Type B pancreatic cell (in vitro differentiated cells): ENCODE results near the gene DLG1. TPM values are rescaled to one million over a fixed set of nuclear protein-coding genes. Genes with fewer than 3 reads are reported as not detected.
"Not testable (repeated sequence)": the region's sequence is repeated elsewhere in the genome, so short reads cannot be mapped to it uniquely, and the experiment has no call there.

ENCODE experiments used
- DNase-seq: peaks from one replicate; pipeline ENCODE4 v3.0.0; 2021; ENCODE audit warnings: mixed read lengths; ENCODE audit not compliant: unreplicated experiment; ENCODE audit errors: extremely low spot score
- H3K27ac Mint-ChIP-seq: 2 replicates; pipeline ENCODE4 v1.8.0; 2021; ENCODE audit warnings: mild to moderate bottlenecking, mixed read lengths
- H3K27me3 Mint-ChIP-seq: 2 replicates; pipeline ENCODE4 v1.8.0; 2021; ENCODE audit warnings: mixed read lengths
- H3K36me3 Mint-ChIP-seq: 2 replicates; pipeline ENCODE4 v1.8.0; 2021; ENCODE audit warnings: mixed read lengths
- H3K4me1 Mint-ChIP-seq: one replicate; pipeline ENCODE4 v1.8.0; 2021; ENCODE audit warnings: mixed read lengths; ENCODE audit not compliant: unreplicated experiment
- H3K4me3 Mint-ChIP-seq: 2 replicates; pipeline ENCODE4 v1.8.0; 2021; ENCODE audit warnings: mild to moderate bottlenecking, mixed read lengths
- H3K9me3 Mint-ChIP-seq: 2 replicates; pipeline ENCODE4 v1.8.0; 2021; ENCODE audit warnings: mixed read lengths
- total RNA-seq: library from RNA; stranded (reverse); gene quantifications from 2 replicates; pipeline ENCODE4 v1.2.1, GENCODE V29; 2021; ENCODE audit warnings: low replicate concordance
- TF ChIP-seq, protein P1 (sequence below): fragments of 200-600 bp; sonication (generic); conservative IDR thresholded peaks from 2 replicates; pipeline ENCODE4 v1.5.0; 2021; ENCODE audit warnings: antibody characterized with exemption, mild to moderate bottlenecking

The DLG1 gene
- total RNA-seq, 1 donor from 2014 or later: 95.9 TPM

GRCh38 chr3:197276808-197277207 lies 21.6 kb downstream of the DLG1 start:
- DNase-seq, H3K27me3 Mint-ChIP-seq, H3K27ac Mint-ChIP-seq, H3K4me3 Mint-ChIP-seq, H3K9me3 Mint-ChIP-seq: not testable (repeated sequence)
- peaks cover 37% of the 10 kb centered on the region for H3K36me3 Mint-ChIP-seq
- TF ChIP-seq, protein P1, sequence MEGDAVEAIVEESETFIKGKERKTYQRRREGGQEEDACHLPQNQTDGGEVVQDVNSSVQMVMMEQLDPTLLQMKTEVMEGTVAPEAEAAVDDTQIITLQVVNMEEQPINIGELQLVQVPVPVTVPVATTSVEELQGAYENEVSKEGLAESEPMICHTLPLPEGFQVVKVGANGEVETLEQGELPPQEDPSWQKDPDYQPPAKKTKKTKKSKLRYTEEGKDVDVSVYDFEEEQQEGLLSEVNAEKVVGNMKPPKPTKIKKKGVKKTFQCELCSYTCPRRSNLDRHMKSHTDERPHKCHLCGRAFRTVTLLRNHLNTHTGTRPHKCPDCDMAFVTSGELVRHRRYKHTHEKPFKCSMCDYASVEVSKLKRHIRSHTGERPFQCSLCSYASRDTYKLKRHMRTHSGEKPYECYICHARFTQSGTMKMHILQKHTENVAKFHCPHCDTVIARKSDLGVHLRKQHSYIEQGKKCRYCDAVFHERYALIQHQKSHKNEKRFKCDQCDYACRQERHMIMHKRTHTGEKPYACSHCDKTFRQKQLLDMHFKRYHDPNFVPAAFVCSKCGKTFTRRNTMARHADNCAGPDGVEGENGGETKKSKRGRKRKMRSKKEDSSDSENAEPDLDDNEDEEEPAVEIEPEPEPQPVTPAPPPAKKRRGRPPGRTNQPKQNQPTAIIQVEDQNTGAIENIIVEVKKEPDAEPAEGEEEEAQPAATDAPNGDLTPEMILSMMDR: peak; percentile 45
- peaks cover 13% of the 10 kb centered on the region for H3K4me1 Mint-ChIP-seq

DNA sequence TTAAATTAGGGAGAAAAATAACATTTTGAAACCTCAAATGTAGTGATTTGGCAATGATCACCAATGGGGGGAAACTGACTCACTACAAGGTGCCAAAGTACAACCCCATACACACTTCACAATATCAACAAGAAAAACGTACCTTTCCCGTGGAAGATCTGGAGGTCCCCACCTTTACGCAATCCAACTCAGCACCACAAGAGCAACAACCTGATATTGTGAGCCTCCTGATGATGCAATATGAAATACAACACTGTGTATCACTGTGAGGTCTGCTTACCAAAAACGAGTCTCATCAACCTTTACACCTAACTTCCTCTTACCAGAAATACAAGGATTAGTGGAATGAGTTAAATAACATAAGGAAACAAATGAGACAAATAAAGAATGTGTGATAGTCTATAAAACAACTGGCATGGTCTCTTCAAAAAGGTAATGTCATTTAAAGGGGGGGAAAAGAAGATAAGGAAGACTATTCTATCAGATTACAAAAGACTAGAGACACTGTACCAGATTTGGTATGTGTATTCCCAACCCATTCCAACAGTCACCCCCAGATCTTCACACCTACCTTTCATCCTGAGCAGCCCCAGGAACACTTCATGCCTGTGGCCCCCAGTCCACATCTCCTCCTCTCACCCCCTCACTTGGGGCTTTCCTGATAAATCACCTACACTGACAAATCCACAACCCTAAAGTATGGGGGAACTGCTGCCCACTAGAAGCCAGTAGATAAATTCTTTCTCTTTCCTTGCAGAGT lies 27.7 kb downstream of the DLG1 start:
- peaks cover 30% of the 10 kb centered on the region for H3K36me3 Mint-ChIP-seq
- TF ChIP-seq, protein P1: no peak
- DNase-seq: no peak
- peaks cover 27% of the 10 kb centered on the region for H3K4me1 Mint-ChIP-seq
- no peaks in the 10 kb centered on the region for H3K27me3 Mint-ChIP-seq
- H3K9me3 Mint-ChIP-seq: no peaks in the 10 kb centered on the region
- H3K27ac Mint-ChIP-seq: no peak overlapping the region
- no peak overlapping the region for H3K4me3 Mint-ChIP-seq

GRCh38 chr3:197269024-197269423 lies 29.4 kb downstream of the DLG1 start:
- no peaks in the 10 kb centered on the region for H3K27me3 Mint-ChIP-seq
- peaks cover 28% of the 10 kb centered on the region for H3K4me1 Mint-ChIP-seq
- peaks cover 24% of the 10 kb centered on the region for H3K36me3 Mint-ChIP-seq
- H3K4me3 Mint-ChIP-seq: no peak overlapping the region
- no peaks in the 10 kb centered on the region for H3K9me3 Mint-ChIP-seq
- DNase-seq: no peak
- TF ChIP-seq, protein P1: no peak
- no peak overlapping the region for H3K27ac Mint-ChIP-seq

GRCh38 chr3:197268294-197268693 lies 30.1 kb downstream of the DLG1 start:
- Mint-ChIP-seq H3K27ac (no peak overlapping the region), H3K4me1 (peaks cover 28% of the 10 kb centered on the region), H3K27me3 (no peaks in the 10 kb centered on the region), H3K36me3 (peaks cover 22% of the 10 kb centered on the region), H3K4me3 (no peak overlapping the region), H3K9me3 (no peaks in the 10 kb centered on the region)
- DNase-seq: no peak
- TF ChIP-seq, protein P1: no peak

DNA sequence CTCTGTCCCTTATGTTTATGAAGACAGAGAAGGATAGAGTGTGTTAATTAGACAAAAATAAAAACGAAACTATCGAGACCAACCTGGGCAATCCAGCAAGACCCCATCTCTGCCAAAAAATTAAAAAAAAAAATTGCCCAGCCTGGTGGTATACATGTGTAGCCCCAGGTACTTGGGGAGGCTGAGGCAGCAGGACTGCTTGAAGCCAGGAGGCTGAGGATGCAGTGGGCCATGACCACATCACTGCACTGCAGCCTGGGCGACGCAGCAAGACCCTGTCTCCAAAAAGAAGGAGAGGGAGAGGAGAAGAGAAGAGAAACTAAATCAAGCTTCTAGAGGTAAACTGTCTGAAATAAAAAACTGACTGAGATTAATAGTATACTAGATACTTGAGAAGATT lies 32.1 kb downstream of the DLG1 start:
- no peak overlapping the region for H3K27ac Mint-ChIP-seq
- no peaks in the 10 kb centered on the region for H3K27me3 Mint-ChIP-seq
- peaks cover 15% of the 10 kb centered on the region for H3K4me1 Mint-ChIP-seq
- peaks cover 26% of the 10 kb centered on the region for H3K36me3 Mint-ChIP-seq
- no peaks in the 10 kb centered on the region for H3K9me3 Mint-ChIP-seq
- TF ChIP-seq, protein P1: no peak
- DNase-seq: no peak
- H3K4me3 Mint-ChIP-seq: no peak overlapping the region
